ENCODE data around the gene RELN.

The RELN gene

DNA sequence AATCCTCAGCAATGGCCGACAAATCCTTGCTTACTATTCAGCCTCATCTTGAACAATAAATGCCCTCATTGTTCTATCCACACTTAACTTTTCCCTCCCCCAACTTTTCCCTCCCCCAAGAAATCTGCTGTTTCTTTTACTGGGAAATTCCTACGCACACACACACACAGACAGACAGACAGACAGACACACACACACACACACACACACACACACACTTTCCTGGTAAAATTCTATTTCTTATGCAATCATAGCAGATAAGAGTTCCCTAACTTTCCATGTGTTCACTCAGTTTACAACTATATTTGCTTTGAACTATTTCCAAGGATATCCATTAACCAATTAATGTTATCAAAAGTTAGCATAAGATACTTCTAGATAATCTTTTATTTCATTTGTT, 52.9 kb downstream of the RELN start:
- TF ChIP-seq REST (IDR thresholded peaks at IDR 0.05; ENCODE audit: insufficient read depth in 1 of 2, low read depth in 2 of 2, low read length in 2 of 2) (no peak), SIN3A (IDR thresholded peaks at IDR 0.05; ENCODE audit: borderline replicate concordance, insufficient read depth, low read length) (no peak), TAF1 (IDR thresholded peaks at IDR 0.05; ENCODE audit: borderline replicate concordance, insufficient read depth, low read length) (no peak), POLR2AphosphoS5 (IDR thresholded peaks at IDR 0.05; ENCODE audit: low read depth, low read length) (no peak), FOXP2 (optimal IDR thresholded peaks at IDR 0.05; ENCODE audit: borderline replicate concordance, extremely low read depth, extremely low read length, insufficient read depth) (no peak)

- TF ChIP-seq SIN3A (IDR thresholded peaks at IDR 0.05; ENCODE audit: borderline replicate concordance, insufficient read depth, low read length) = no peak
- TF ChIP-seq FOXP2 (optimal IDR thresholded peaks at IDR 0.05; ENCODE audit: borderline replicate concordance, extremely low read depth, extremely low read length, insufficient read depth) = no peak
- no peak for TF ChIP-seq REST (IDR thresholded peaks at IDR 0.05; ENCODE audit: insufficient read depth in 1 of 2, low read depth in 2 of 2, low read length in 2 of 2)
- no peak for TF ChIP-seq TAF1 (IDR thresholded peaks at IDR 0.05; ENCODE audit: borderline replicate concordance, insufficient read depth, low read length)
- TF ChIP-seq POLR2AphosphoS5 (IDR thresholded peaks at IDR 0.05; ENCODE audit: low read depth, low read length) = no peak
These were observed 55.0 kb downstream of the RELN start for GRCh38 chr7:103934508-103934907.

- TF ChIP-seq SIN3A (IDR thresholded peaks at IDR 0.05; ENCODE audit: borderline replicate concordance, insufficient read depth, low read length) = no peak
- no peak for TF ChIP-seq REST (IDR thresholded peaks at IDR 0.05; ENCODE audit: insufficient read depth in 1 of 2, low read depth in 2 of 2, low read length in 2 of 2)
- TF ChIP-seq POLR2AphosphoS5 (IDR thresholded peaks at IDR 0.05; ENCODE audit: low read depth, low read length) = no peak
- no peak for TF ChIP-seq TAF1 (IDR thresholded peaks at IDR 0.05; ENCODE audit: borderline replicate concordance, insufficient read depth, low read length)
- TF ChIP-seq FOXP2 (optimal IDR thresholded peaks at IDR 0.05; ENCODE audit: borderline replicate concordance, extremely low read depth, extremely low read length, insufficient read depth) = no peak
These were observed 57.1 kb downstream of the RELN start for GRCh38 chr7:103932389-103932788.

- no peak for TF ChIP-seq TAF1 (IDR thresholded peaks at IDR 0.05; ENCODE audit: borderline replicate concordance, insufficient read depth, low read length)
- no peak for TF ChIP-seq REST (IDR thresholded peaks at IDR 0.05; ENCODE audit: insufficient read depth in 1 of 2, low read depth in 2 of 2, low read length in 2 of 2)
- TF ChIP-seq FOXP2 (optimal IDR thresholded peaks at IDR 0.05; ENCODE audit: borderline replicate concordance, extremely low read depth, extremely low read length, insufficient read depth) = no peak
- no peak for TF ChIP-seq SIN3A (IDR thresholded peaks at IDR 0.05; ENCODE audit: borderline replicate concordance, insufficient read depth, low read length)
- no peak for TF ChIP-seq POLR2AphosphoS5 (IDR thresholded peaks at IDR 0.05; ENCODE audit: low read depth, low read length)
These were observed 59.6 kb downstream of the RELN start for GRCh38 chr7:103929901-103930311.

GRCh38 chr7:103928581-103928980, 60.9 kb downstream of the RELN start:
- TF ChIP-seq TAF1 (IDR thresholded peaks at IDR 0.05; ENCODE audit: borderline replicate concordance, insufficient read depth, low read length) (no peak), REST (IDR thresholded peaks at IDR 0.05; ENCODE audit: insufficient read depth in 1 of 2, low read depth in 2 of 2, low read length in 2 of 2) (no peak), POLR2AphosphoS5 (IDR thresholded peaks at IDR 0.05; ENCODE audit: low read depth, low read length) (no peak), SIN3A (IDR thresholded peaks at IDR 0.05; ENCODE audit: borderline replicate concordance, insufficient read depth, low read length) (no peak), FOXP2 (optimal IDR thresholded peaks at IDR 0.05; ENCODE audit: borderline replicate concordance, extremely low read depth, extremely low read length, insufficient read depth) (no peak)

Measured in PFSK-1 (cell line).